ENCODE data around the gene CASKIN1. TPM values are rescaled to one million over a fixed set of nuclear protein-coding genes. Genes with fewer than 3 reads are reported as not detected.

The CASKIN1 gene
- total and polyA plus RNA-seq, 10 of the 15 experiments (the other 5 are each of a cell fraction or from before 2014, with no cell fraction given) = 0.03 to 0.33 (median 0.11) TPM; not detected in 5

- TF ChIP-seq, protein P1, sequence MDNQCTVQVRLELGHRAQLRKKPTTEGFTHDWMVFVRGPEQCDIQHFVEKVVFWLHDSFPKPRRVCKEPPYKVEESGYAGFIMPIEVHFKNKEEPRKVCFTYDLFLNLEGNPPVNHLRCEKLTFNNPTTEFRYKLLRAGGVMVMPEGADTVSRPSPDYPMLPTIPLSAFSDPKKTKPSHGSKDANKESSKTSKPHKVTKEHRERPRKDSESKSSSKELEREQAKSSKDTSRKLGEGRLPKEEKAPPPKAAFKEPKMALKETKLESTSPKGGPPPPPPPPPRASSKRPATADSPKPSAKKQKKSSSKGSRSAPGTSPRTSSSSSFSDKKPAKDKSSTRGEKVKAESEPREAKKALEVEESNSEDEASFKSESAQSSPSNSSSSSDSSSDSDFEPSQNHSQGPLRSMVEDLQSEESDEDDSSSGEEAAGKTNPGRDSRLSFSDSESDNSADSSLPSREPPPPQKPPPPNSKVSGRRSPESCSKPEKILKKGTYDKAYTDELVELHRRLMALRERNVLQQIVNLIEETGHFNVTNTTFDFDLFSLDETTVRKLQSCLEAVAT (IDR thresholded peaks at IDR 0.05) = peak; percentile 71
- TF ChIP-seq NRF1 (conservative IDR thresholded peaks at IDR 0.05; ENCODE audit: low read depth, low read length) = peak; percentile 19; the same call in 1 of the 2 replicates
- TF ChIP-seq ETV6 (conservative IDR thresholded peaks at IDR 0.05 in 1 of 2, IDR thresholded peaks at IDR 0.05 in 1 of 2; ENCODE audit: borderline replicate concordance in 1 of 2, low read depth in 1 of 2) = no peak
- peak; percentile 99 for TF ChIP-seq POLR2AphosphoS2 (IDR thresholded peaks at IDR 0.05; ENCODE audit: low read depth, low read length)
- TF ChIP-seq MTA2 (IDR thresholded peaks at IDR 0.05; ENCODE audit: low read depth) = no peak
- no peak for TF ChIP-seq SMC3 (IDR thresholded peaks at IDR 0.05; ENCODE audit: borderline replicate concordance, low read length)
- TF ChIP-seq ZNF687 (IDR thresholded peaks at IDR 0.05) = peak; percentile 90
- peak; percentile 92 for TF ChIP-seq ZBED1 (IDR thresholded peaks at IDR 0.05; ENCODE audit: borderline replicate concordance)
- no peak for TF ChIP-seq TBL1XR1 (IDR thresholded peaks at IDR 0.05; ENCODE audit: low read depth, low read length)
- TF ChIP-seq ZNF217 (IDR thresholded peaks at IDR 0.05) = no peak
- TF ChIP-seq SIN3A (IDR thresholded peaks at IDR 0.05; ENCODE audit: low read depth, low read length) = peak; percentile 82
- TF ChIP-seq RCOR1 (conservative IDR thresholded peaks at IDR 0.05; ENCODE audit: low read depth, low read length) = no peak
- TF ChIP-seq MEF2B (IDR thresholded peaks at IDR 0.05; ENCODE audit: partially characterized antibody, poor library complexity, severe bottlenecking) = no peak
- TF ChIP-seq BRCA1 (IDR thresholded peaks at IDR 0.05; ENCODE audit: low read depth, low read length) = no peak
- peak; percentile 61; the same call in 1 of the 2 replicates for TF ChIP-seq MAX (IDR thresholded peaks at IDR 0.05; ENCODE audit: low read depth, low read length)
- peak; percentile 94 for TF ChIP-seq NFYB (IDR thresholded peaks at IDR 0.05; ENCODE audit: insufficient read depth, low read depth, low read length)
- no peak for TF ChIP-seq FOXK2 (IDR thresholded peaks at IDR 0.05)
- TF ChIP-seq CHD4 (IDR thresholded peaks at IDR 0.05) = no peak
- TF ChIP-seq, protein P2, sequence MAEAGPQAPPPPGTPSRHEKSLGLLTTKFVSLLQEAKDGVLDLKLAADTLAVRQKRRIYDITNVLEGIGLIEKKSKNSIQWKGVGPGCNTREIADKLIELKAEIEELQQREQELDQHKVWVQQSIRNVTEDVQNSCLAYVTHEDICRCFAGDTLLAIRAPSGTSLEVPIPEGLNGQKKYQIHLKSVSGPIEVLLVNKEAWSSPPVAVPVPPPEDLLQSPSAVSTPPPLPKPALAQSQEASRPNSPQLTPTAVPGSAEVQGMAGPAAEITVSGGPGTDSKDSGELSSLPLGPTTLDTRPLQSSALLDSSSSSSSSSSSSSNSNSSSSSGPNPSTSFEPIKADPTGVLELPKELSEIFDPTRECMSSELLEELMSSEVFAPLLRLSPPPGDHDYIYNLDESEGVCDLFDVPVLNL (IDR thresholded peaks at IDR 0.05; ENCODE audit: low read depth, low read length) = 0 out of 2 replicates have a peak, but pooled peaks have one; percentile 42
These were observed 41.1 kb downstream of the CASKIN1 start, which contains the start of gene TRAF7 (continued) for GRCh38 chr16:2155091-2155950.
